HepG2 (cell line): ENCODE data around the gene HECTD3. TPM values are rescaled to one million over a fixed set of nuclear protein-coding genes. Genes with fewer than 3 reads are reported as not detected.

Source experiments
- AGO2 ChIP-seq: fragments of 200-400 bp; formaldehyde crosslinking; optimal IDR thresholded peaks from 2 replicates; pipeline ENCODE3; 2017; ENCODE audit warnings: mild to moderate bottlenecking, low read depth, low read length, moderate library complexity
- AKAP8 ChIP-seq: sonication (generic); formaldehyde crosslinking; IDR thresholded peaks from 2 replicates; pipeline ENCODE4 v1.5.1; 2020; ENCODE audit warnings: mild to moderate bottlenecking, missing genetic modification reagents
- CHD4 ChIP-seq: fragments of 200-600 bp; sonication (generic); IDR thresholded peaks from 2 replicates; pipeline ENCODE4 v1.7.0; 2017; ENCODE audit warnings: mild to moderate bottlenecking, low read length, borderline replicate concordance
- DR1 ChIP-seq: sonication (generic); formaldehyde crosslinking; IDR thresholded peaks from 2 replicates; pipeline ENCODE4 v1.8.0; 2021; ENCODE audit warnings: mild to moderate bottlenecking, missing genetic modification reagents, inconsistent platforms
- HNF1A ChIP-seq, 2 experiments: sonication (generic) in 1 of 2; formaldehyde crosslinking in 1 of 2; IDR thresholded peaks; 2 replicates each; pipeline versions ENCODE4 v1.4.0 to v1.6.1; 2016 to 2020; ENCODE audit warnings: borderline replicate concordance in 1 of 2, low read depth in 1 of 2, mild to moderate bottlenecking in 1 of 2, missing genetic modification reagents in 1 of 2
- KMT2B ChIP-seq: IDR thresholded peaks from 2 replicates; pipeline ENCODE4 v1.6.1; 2016; ENCODE audit warnings: missing genetic modification reagents, missing compliant biosample characterization
- SALL2 ChIP-seq: sonication (generic); formaldehyde crosslinking; IDR thresholded peaks from 2 replicates; pipeline ENCODE4 v1.8.1; 2023; ENCODE audit warnings: mild to moderate bottlenecking, missing genetic modification reagents, inconsistent platforms
- THAP9 ChIP-seq: sonication (generic); formaldehyde crosslinking; IDR thresholded peaks from 2 replicates; pipeline ENCODE4; 2020; ENCODE audit warnings: missing genetic modification reagents, mild to moderate bottlenecking, borderline replicate concordance
- YEATS4 ChIP-seq: sonication (generic); formaldehyde crosslinking; IDR thresholded peaks from 2 replicates; pipeline ENCODE4 v1.4.0; 2020; ENCODE audit warnings: missing genetic modification reagents, borderline replicate concordance
- ZBTB3 ChIP-seq: sonication (generic); formaldehyde crosslinking; IDR thresholded peaks from 2 replicates; pipeline ENCODE4 v1.4.0; 2020; ENCODE audit warnings: low read depth, mild to moderate bottlenecking, moderate library complexity, missing genetic modification reagents, borderline replicate concordance
- ZBTB42 ChIP-seq: sonication (generic); formaldehyde crosslinking; IDR thresholded peaks from 2 replicates; pipeline ENCODE4 v1.5.0; 2020; ENCODE audit warnings: mild to moderate bottlenecking, missing genetic modification reagents
- ZNF280B ChIP-seq: sonication (generic); formaldehyde crosslinking; IDR thresholded peaks from 2 replicates; pipeline ENCODE4 v1.5.0; 2020; ENCODE audit warnings: missing genetic modification reagents, mild to moderate bottlenecking, borderline replicate concordance
- ZNF574 ChIP-seq: sonication (generic); formaldehyde crosslinking; IDR thresholded peaks from 2 replicates; pipeline ENCODE4 v1.4.0; 2020; ENCODE audit warnings: missing genetic modification reagents
- polyA plus RNA-seq, 8 experiments: library from polyadenylated mRNA; depleted of rRNA in 3 of 8; stranded (reverse) in 7 of 8; unstranded in 1 of 8; fragments of >200 nt; fragmentation: Illumina TruSeq in 4 of 8; extraction: Trizol in 4 of 8; gene quantifications; 2 replicates each; pipeline versions ENCODE4 v1.2.1 to v1.2.3, GENCODE V29; 2011 to 2016; ENCODE audit warnings: low read depth in 4 of 8, missing spikeins in 1 of 8, mixed read lengths in 1 of 8; ENCODE audit not compliant: insufficient read depth in 1 of 8
- total RNA-seq, 5 experiments: library from RNA; depleted of rRNA; stranded (reverse); fragments of >200 nt; fragmentation: Illumina TruSeq; extraction: Trizol; gene quantifications; 2 replicates each; pipeline ENCODE4 v1.2.3, GENCODE V29; 2016; ENCODE audit warnings: low read depth in 1 of 5
- TF ChIP-seq, protein P1 (sequence below): fragments of 450-650 bp; IDR thresholded peaks from 2 replicates; pipeline ENCODE4 v1.6.1; 2017

The HECTD3 gene
- total and polyA plus RNA-seq, 2 of the 13 experiments (the other 11 are each of a cell fraction or from before 2014, with no cell fraction given): 18.6 to 24.5 TPM

DNA sequence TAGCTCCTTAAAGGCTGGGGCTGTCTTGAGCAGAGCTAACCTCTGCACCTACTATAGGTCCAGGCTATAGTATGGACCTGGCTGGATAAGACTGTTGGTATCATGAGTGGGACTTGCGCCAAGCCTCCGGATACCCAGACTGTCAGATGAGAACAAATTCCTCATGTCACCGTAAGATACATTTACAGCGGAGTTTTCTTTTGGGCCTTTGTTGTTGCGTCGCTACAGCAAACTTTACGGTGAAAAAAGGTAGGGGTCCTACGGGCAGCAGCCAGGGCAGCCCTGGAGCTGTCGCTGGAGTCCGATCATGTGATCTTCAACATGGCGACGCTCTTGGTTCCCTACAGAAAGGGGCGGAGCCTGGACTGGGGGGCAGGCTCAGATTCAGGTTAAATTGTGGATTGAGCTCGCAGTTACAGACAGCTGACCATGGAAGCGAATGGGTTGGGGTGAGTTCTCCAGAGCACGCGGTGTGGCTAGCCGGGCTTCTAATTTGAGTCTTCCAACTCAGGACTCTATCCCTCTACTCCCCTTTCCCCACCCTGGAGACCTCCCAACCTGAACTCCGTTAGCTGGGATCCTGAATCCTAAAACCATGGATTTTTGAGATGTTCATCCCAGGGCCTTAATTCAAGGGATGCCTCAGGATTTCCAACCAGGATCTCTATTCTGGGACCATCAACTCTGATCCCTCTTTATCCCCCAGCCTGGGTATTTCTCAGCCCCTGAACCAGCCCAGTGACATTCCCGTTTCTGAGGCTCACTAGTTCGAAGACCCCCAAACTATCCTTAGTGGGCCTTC lies 914 bp upstream of the HECTD3 start, which contains the start of gene UROD (continued):
- TF ChIP-seq THAP9 (CRISPR knock-in tag) (peak; percentile 62; the same call in 1 of the 2 replicates), YEATS4 (CRISPR knock-in tag) (peak; percentile 74), SALL2 (CRISPR knock-in tag) (peak; percentile 28; the same call in 1 of the 2 replicates), DR1 (CRISPR knock-in tag) (peak; percentile 78; the same call in 1 of the 2 replicates), AKAP8 (no peak), HNF1A (IDR thresholded peaks at IDR 0.05; ENCODE audit: low read depth) (peak; percentile 41; the same call in 1 of the 2 replicates), HNF1A (CRISPR knock-in tag; IDR thresholded peaks at IDR 0.05; ENCODE audit: borderline replicate concordance) (peak; percentile 58; the same call in 1 of the 2 replicates), ZNF280B (CRISPR knock-in tag) (no peak), ZNF574 (CRISPR knock-in tag) (peak; percentile 83), ZBTB3 (0 out of 2 replicates have a peak, but pooled peaks have one; percentile 57), CHD4 (no peak), ZBTB42 (CRISPR knock-in tag) (no peak), KMT2B (peak; percentile 81), AGO2 (no peak)
- TF ChIP-seq, protein P1, sequence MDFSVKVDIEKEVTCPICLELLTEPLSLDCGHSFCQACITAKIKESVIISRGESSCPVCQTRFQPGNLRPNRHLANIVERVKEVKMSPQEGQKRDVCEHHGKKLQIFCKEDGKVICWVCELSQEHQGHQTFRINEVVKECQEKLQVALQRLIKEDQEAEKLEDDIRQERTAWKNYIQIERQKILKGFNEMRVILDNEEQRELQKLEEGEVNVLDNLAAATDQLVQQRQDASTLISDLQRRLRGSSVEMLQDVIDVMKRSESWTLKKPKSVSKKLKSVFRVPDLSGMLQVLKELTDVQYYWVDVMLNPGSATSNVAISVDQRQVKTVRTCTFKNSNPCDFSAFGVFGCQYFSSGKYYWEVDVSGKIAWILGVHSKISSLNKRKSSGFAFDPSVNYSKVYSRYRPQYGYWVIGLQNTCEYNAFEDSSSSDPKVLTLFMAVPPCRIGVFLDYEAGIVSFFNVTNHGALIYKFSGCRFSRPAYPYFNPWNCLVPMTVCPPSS: no peak
